ENCODE data around the gene DCST2. TPM values are rescaled to one million over a fixed set of nuclear protein-coding genes. Genes with fewer than 3 reads are reported as not detected.
A peak's percentile ranks its signal among the peaks of the same experiment; 100 is the strongest.

Gene DCST2
- total and polyA plus RNA-seq, 7 experiments from 2014 or later = 0.22 to 3.3 (median 2.4) TPM; not detected in 2

GRCh38 chr1:155064832-155065429 lies 31.4 kb upstream of the DCST2 start:
- Mint-ChIP-seq H3K4me3 (peak overlapping the region; percentile 77 to 99 (median 95)), H3K9me3 (no peaks in the 10 kb centered on the region), H3K27ac (peak overlapping the region in 5 of 9 donors; percentile 7 to 96 (median 83)), H3K36me3 (peaks cover 0 to 11% (median 0%) of the 10 kb centered on the region in 5 donors), H3K27me3 (no peaks in the 10 kb centered on the region), H3K4me1 (peaks cover 21 to 42% (median 39%) of the 10 kb centered on the region in 7 donors)
- ChIA-PET CTCF (interaction anchor here (1.1 to 13.9 kb wide), 5 partner anchors 13 to 50 kb away, joined by 3 to 131 read pairs (median 4); partner anchors contain the start of genes ADAM15 and EFNA3), POLR2A (interaction anchor here (0.5 to 7.8 kb wide), 8 partner anchors 10 to 1527 kb away, joined by 3 to 51 read pairs (median 4); partner anchors contain the start of gene NAXE)
- DNase-seq (no peak), ATAC-seq (no peak)
- H3K36me3 ChIP-seq (ENCODE audit: control insufficient read depth in 2 of 3, insufficient read depth in 3 of 3, low read length in 3 of 3) = peaks cover 0 to 21% (median 0%) of the 10 kb centered on the region in 3 experiments
- H3K4me3 ChIP-seq (ENCODE audit: low read length) = no peak overlapping the region
- H3K4me1 ChIP-seq (ENCODE audit: control insufficient read depth in 2 of 2, insufficient read depth in 2 of 2, low read length in 2 of 2) = peaks cover 20 to 21% of the 10 kb centered on the region in 2 donors
- H3K27ac ChIP-seq (ENCODE audit: low read depth, low read length) = no peak overlapping the region
- no peaks in the 10 kb centered on the region for H3K27me3 ChIP-seq (ENCODE audit: control insufficient read depth in 2 of 2, insufficient read depth in 2 of 2, low read length in 2 of 2)
- H3K9me3 ChIP-seq (ENCODE audit: control insufficient read depth in 2 of 3, low read length in 3 of 3) = no peaks in the 10 kb centered on the region
- intact Hi-C loops (cut with micrococcal nuclease) = loop anchor here (5.0 to 10.0 kb wide), 7 partner anchors 63 to 740 kb away; partner anchors contain the start of genes ADAR (in 1 of the 2), AQP10 (in 1 of the 2), ATP8B2 (in 1 of the 2) and PBXIP1 (in 1 of the 2)

GRCh38 chr1:155064111-155064831 lies 30.7 kb upstream of the DCST2 start:
- Mint-ChIP-seq H3K36me3 (peaks cover 0 to 11% (median 0%) of the 10 kb centered on the region in 5 donors), H3K9me3 (no peaks in the 10 kb centered on the region), H3K27ac (peak overlapping the region in 8 of 9 donors; percentile 55 to 96 (median 82)), H3K4me3 (peak overlapping the region; percentile 77 to 99 (median 95)), H3K27me3 (no peaks in the 10 kb centered on the region), H3K4me1 (peaks cover 21 to 42% (median 39%) of the 10 kb centered on the region in 7 donors)
- ATAC-seq = peak; percentile 8
- peak overlapping the region; percentile 69 for H3K27ac ChIP-seq (ENCODE audit: low read depth, low read length)
- H3K4me3 ChIP-seq (ENCODE audit: low read length) = peak overlapping the region; percentile 76
- intact Hi-C loops (cut with micrococcal nuclease) = loop anchor here (5.0 to 10.0 kb wide), 7 partner anchors 62 to 739 kb away; partner anchors contain the start of genes ADAR (in 1 of the 2), AQP10 (in 1 of the 2), ATP8B2 (in 1 of the 2) and PBXIP1 (in 1 of the 2)
- POLR2A ChIA-PET = interaction anchor here (1.3 to 7.8 kb wide), 5 partner anchors 10 to 20 kb away, joined by 3 to 51 read pairs (median 6); no protein-coding TSS in a partner anchor
- no peaks in the 10 kb centered on the region for H3K9me3 ChIP-seq (ENCODE audit: control insufficient read depth in 2 of 3, low read length in 3 of 3)
- no peaks in the 10 kb centered on the region for H3K27me3 ChIP-seq (ENCODE audit: control insufficient read depth in 2 of 2, insufficient read depth in 2 of 2, low read length in 2 of 2)
- DNase-seq = peak in 3 of 9 donors; percentile 19 to 51 (median 39)
- H3K36me3 ChIP-seq (ENCODE audit: control insufficient read depth in 2 of 3, insufficient read depth in 3 of 3, low read length in 3 of 3) = peaks cover 0 to 19% (median 0%) of the 10 kb centered on the region in 3 experiments
- peaks cover 20 to 21% of the 10 kb centered on the region in 2 donors for H3K4me1 ChIP-seq (ENCODE audit: control insufficient read depth in 2 of 2, insufficient read depth in 2 of 2, low read length in 2 of 2)
- CTCF ChIA-PET = interaction anchor here (0.8 to 13.9 kb wide), 7 partner anchors 11 to 109 kb away, joined by 3 to 131 read pairs (median 4); partner anchors contain the start of genes ADAM15 and EFNA3

GRCh38 chr1:155063550-155064110 lies 30.0 kb upstream of the DCST2 start, which contains the start of gene EFNA4:
Gene EFNA4 (plus strand): TSS chr1:155063740. CDS start chr1:155063824, 84 bp downstream.
- no peaks in the 10 kb centered on the region for H3K27me3 Mint-ChIP-seq
- Histone ChIP-seq H3K9me3 (ENCODE audit: control insufficient read depth in 2 of 3, low read length in 3 of 3) (no peaks in the 10 kb centered on the region), H3K4me1 (ENCODE audit: control insufficient read depth in 2 of 2, insufficient read depth in 2 of 2, low read length in 2 of 2) (peaks cover 20 to 21% of the 10 kb centered on the region in 2 donors), H3K27ac (ENCODE audit: low read depth, low read length) (peak within 1 kb of the TSS; percentile 69), H3K4me3 (ENCODE audit: low read length) (peak within 1 kb of the TSS; percentile 76), H3K36me3 (ENCODE audit: control insufficient read depth in 2 of 3, insufficient read depth in 3 of 3, low read length in 3 of 3) (peaks cover 0 to 14% (median 0%) of the 10 kb centered on the region in 3 experiments), H3K27me3 (ENCODE audit: control insufficient read depth in 2 of 2, insufficient read depth in 2 of 2, low read length in 2 of 2) (no peaks in the 10 kb centered on the region)
- CTCF ChIA-PET = interaction anchor here (0.6 to 13.9 kb wide), 13 partner anchors 10 to 109 kb away, joined by 3 to 138 read pairs (median 5); partner anchors contain the start of genes ADAM15, EFNA3, KRTCAP2 and PYGO2
- peak within 1 kb of the TSS; percentile 17 to 96 (median 83) for H3K27ac Mint-ChIP-seq
- peaks cover 21 to 42% (median 39%) of the 10 kb centered on the region in 7 donors for H3K4me1 Mint-ChIP-seq
- intact Hi-C loops (cut with micrococcal nuclease) = loop anchor here (1.0 to 10.0 kb wide), 13 partner anchors 8 to 739 kb away; partner anchors contain the start of genes ZBTB7B (in 2 of the 2), ADAR (in 1 of the 2), AQP10 (in 1 of the 2) and ATP8B2 (in 1 of the 2)
- H3K9me3 Mint-ChIP-seq = no peaks in the 10 kb centered on the region
- ATAC-seq (peak; percentile 93), DNase-seq (peak; percentile 62 to 87 (median 86))
- H3K4me3 Mint-ChIP-seq = peak within 1 kb of the TSS; percentile 85 to 99 (median 95)
- H3K36me3 Mint-ChIP-seq = peaks cover 0 to 10% (median 0%) of the 10 kb centered on the region in 5 donors
- POLR2A ChIA-PET = interaction anchor here (0.7 to 7.8 kb wide), 10 partner anchors 8 to 83 kb away, joined by 3 to 51 read pairs (median 4); partner anchors contain the start of gene EFNA3

GRCh38 chr1:155062702-155063411 lies 29.3 kb upstream of the DCST2 start:
- H3K4me3 ChIP-seq (ENCODE audit: low read length) = peak overlapping the region; percentile 76
- H3K4me1 ChIP-seq (ENCODE audit: control insufficient read depth in 2 of 2, insufficient read depth in 2 of 2, low read length in 2 of 2) = peaks cover 20 to 21% of the 10 kb centered on the region in 2 donors
- ChIA-PET POLR2A (interaction anchor here (0.7 to 7.8 kb wide), 11 partner anchors 8 to 127 kb away, joined by 3 to 51 read pairs (median 4); partner anchors contain the start of genes ADAM15, EFNA3 and PMVK), CTCF (interaction anchor here (0.6 to 13.9 kb wide), 12 partner anchors 9 to 164 kb away, joined by 3 to 138 read pairs (median 6); partner anchors contain the start of genes ADAM15, EFNA3, KRTCAP2 and PYGO2)
- ATAC-seq (peak; percentile 38), DNase-seq (peak in 8 of 9 donors; percentile 58 to 80 (median 65))
- no peak overlapping the region for H3K27ac ChIP-seq (ENCODE audit: low read depth, low read length)
- Mint-ChIP-seq H3K27me3 (no peaks in the 10 kb centered on the region), H3K4me1 (peaks cover 21 to 42% (median 39%) of the 10 kb centered on the region in 7 donors), H3K9me3 (no peaks in the 10 kb centered on the region), H3K27ac (peak overlapping the region in 8 of 9 donors; percentile 17 to 86 (median 76)), H3K4me3 (peak overlapping the region; percentile 84 to 98 (median 94)), H3K36me3 (peaks cover 0 to 8% (median 0%) of the 10 kb centered on the region in 5 donors)
- H3K9me3 ChIP-seq (ENCODE audit: control insufficient read depth in 2 of 3, low read length in 3 of 3) = no peaks in the 10 kb centered on the region
- no peaks in the 10 kb centered on the region for H3K27me3 ChIP-seq (ENCODE audit: control insufficient read depth in 2 of 2, insufficient read depth in 2 of 2, low read length in 2 of 2)
- peaks cover 0 to 14% (median 0%) of the 10 kb centered on the region in 3 experiments for H3K36me3 ChIP-seq (ENCODE audit: control insufficient read depth in 2 of 3, insufficient read depth in 3 of 3, low read length in 3 of 3)
- intact Hi-C loops (cut with micrococcal nuclease) = loop anchor here (1.0 to 10.0 kb wide), 14 partner anchors 8 to 738 kb away; partner anchors contain the start of genes ZBTB7B (in 2 of the 2), ADAR (in 1 of the 2), AQP10 (in 1 of the 2) and ATP8B2 (in 1 of the 2)

- intact Hi-C loops (cut with micrococcal nuclease) = loop anchor here (1.0 to 10.0 kb wide), 9 partner anchors 17 to 737 kb away; partner anchors contain the start of genes ADAR (in 1 of the 2), AQP10 (in 1 of the 2), ATP8B2 (in 1 of the 2) and PBXIP1 (in 1 of the 2)
- Mint-ChIP-seq H3K36me3 (peaks cover 0 to 6% (median 0%) of the 10 kb centered on the region in 5 donors), H3K4me1 (peaks cover 21 to 42% (median 39%) of the 10 kb centered on the region in 7 donors), H3K4me3 (peak overlapping the region in 8 of 10 donors; percentile 16 to 96 (median 90)), H3K9me3 (no peaks in the 10 kb centered on the region), H3K27me3 (no peaks in the 10 kb centered on the region), H3K27ac (peak overlapping the region in 4 of 9 donors; percentile 14 to 83 (median 68))
- POLR2A ChIA-PET = interaction anchor here (1.1 to 7.8 kb wide), 3 partner anchors 11 to 22 kb away, joined by 4 to 51 read pairs (median 7); partner anchors contain the start of gene ADAM15
- Histone ChIP-seq H3K36me3 (ENCODE audit: control insufficient read depth in 2 of 3, insufficient read depth in 3 of 3, low read length in 3 of 3) (peaks cover 0 to 12% (median 0%) of the 10 kb centered on the region in 3 experiments), H3K4me3 (ENCODE audit: low read length) (peak overlapping the region; percentile 76), H3K27ac (ENCODE audit: low read depth, low read length) (no peak overlapping the region), H3K4me1 (ENCODE audit: control insufficient read depth in 2 of 2, insufficient read depth in 2 of 2, low read length in 2 of 2) (peaks cover 20 to 21% of the 10 kb centered on the region in 2 donors), H3K27me3 (ENCODE audit: control insufficient read depth in 2 of 2, insufficient read depth in 2 of 2, low read length in 2 of 2) (no peaks in the 10 kb centered on the region), H3K9me3 (ENCODE audit: control insufficient read depth in 2 of 3, low read length in 3 of 3) (no peaks in the 10 kb centered on the region)
- CTCF ChIA-PET = interaction anchor here (0.7 to 13.9 kb wide), 14 partner anchors 9 to 502 kb away, joined by 3 to 138 read pairs (median 4); partner anchors contain the start of genes ADAM15, EFNA3, PMVK and PYGO2
- no peak for ATAC-seq
- no peak for DNase-seq
These were observed 28.6 kb upstream of the DCST2 start for GRCh38 chr1:155062151-155062686.

Measured in naive thymus-derived CD4-positive, alpha-beta T cell (primary cell).